Body of pancreas (tissue), 4 donors: ENCODE data around the gene PCGF1.

Experiments used
- CTCF ChIP-seq, 7 experiments: fragments of 450-650 bp in 4 of 7; fragments of 200-600 bp in 3 of 7; sonication (generic) in 3 of 7; IDR thresholded peaks; one replicate each; pipeline ENCODE4 v1.5.1; 2016 to 2019; ENCODE audit warnings: antibody characterized with exemption in 7 of 7
- POLR2A ChIP-seq, 3 donors: fragments of 450-650 bp; IDR thresholded peaks; one replicate each; pipeline ENCODE4 v1.6.1; 2016; ENCODE audit warnings: antibody characterized with exemption in 3 of 3, mild to moderate bottlenecking in 2 of 3

GRCh38 chr2:74525717-74526648, 18.5 kb upstream of the PCGF1 start, which contains the start of gene DQX1:
- TF ChIP-seq CTCF (IDR thresholded peaks at IDR 0.05) = no peak
- TF ChIP-seq POLR2A (IDR thresholded peaks at IDR 0.05) = no peak
